HG02870 (cell line): ENCODE results near the gene CCDC88A.

Source experiments
- ATAC-seq: cut with Tn5 transposase; IDR thresholded peaks from one replicate; pipeline ENCODE4 v1.9.1; 2021; ENCODE audit warnings: mild to moderate bottlenecking, moderate library complexity; ENCODE audit not compliant: unreplicated experiment

Gene CCDC88A

DNA sequence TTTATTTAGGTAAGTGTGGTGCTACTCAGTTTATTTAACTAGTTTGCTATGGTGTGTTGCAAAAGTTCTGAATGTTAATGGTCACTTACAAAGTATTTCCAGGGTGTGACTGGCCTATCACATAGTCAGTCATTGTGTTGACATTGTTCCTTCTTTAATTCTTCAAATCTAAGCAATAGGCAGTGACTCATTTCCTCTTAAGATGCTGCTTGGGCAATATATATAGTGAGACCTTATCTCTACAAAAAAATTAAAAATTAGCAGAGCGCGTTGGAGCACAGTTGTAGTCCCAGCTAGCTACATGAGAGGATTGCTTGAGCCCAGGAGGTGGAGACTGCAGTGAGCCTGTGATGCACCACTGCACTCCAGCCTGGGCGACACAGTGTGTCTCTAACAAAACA is 5.8 kb upstream of the CCDC88A start:
- no peak for ATAC-seq

DNA sequence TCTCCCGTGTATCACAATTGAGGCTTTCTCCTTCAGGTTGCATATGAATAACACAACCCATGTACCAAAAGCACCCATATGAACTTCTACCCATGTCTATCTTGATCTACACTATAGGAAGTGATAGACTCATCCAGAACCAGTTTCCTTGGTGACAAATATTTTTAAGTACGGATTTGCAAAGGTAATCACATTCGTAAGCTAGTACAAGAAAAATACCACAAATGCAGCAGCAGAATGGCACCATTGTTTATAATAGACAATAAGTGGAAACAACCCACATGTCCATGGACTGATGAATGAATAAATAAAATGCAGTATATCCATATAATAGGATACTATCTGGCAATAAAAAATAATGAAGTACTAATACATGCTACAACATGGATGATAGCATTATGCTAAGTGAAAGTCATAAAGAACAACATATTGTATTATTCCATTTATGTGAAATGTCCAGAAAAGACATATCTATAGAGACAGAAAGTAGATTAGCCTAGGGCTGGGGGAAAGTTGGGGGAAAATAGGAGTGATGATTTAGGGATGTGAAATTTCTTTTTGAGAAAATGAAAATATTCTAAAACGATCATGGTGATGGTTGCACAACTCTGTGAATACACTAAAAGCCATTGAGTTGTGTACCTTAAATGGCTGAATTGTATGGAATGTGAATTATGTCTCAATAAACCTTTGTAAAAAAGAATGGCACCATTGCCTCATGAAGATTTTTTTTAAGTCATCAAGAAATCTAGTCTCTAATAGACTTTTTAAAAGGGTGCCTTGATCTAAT is 3.4 kb upstream of the CCDC88A start:
- no peak for ATAC-seq

DNA sequence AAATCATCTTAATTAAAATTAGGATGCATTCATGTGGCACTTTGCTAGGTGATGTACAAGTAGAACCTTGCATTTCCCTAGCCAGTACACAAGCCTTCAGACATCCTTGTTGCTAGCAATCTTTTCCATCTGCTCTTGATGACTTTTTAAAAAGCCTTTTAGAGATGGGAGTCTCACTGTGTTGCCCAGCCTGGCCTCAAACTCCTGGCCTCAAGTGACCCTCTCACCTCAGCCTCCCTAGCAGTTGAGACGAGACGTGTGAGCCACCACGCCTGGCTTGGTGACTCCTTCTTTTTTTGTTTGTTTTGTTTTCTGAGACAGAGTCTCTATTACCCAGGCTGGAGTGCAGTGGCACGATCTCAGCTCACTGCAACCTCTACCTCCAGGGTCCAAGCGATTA is 1.7 kb upstream of the CCDC88A start:
- no peak for ATAC-seq

GRCh38 chr2:55420871-55421270 is 1.2 kb upstream of the CCDC88A start:
- no peak for ATAC-seq

GRCh38 chr2:55420439-55420725 is 726 bp upstream of the CCDC88A start:
- ATAC-seq: no peak

- ATAC-seq: peak; percentile 11
Measured at GRCh38 chr2:55419233-55419678, 400 bp downstream of the CCDC88A start.

GRCh38 chr2:55418512-55419232 is 984 bp downstream of the CCDC88A start:
- no peak for ATAC-seq

- no peak for ATAC-seq
Measured at GRCh38 chr2:55418072-55418471, 1.6 kb downstream of the CCDC88A start.

- ATAC-seq: no peak
Measured at GRCh38 chr2:55416786-55417568, 2.7 kb downstream of the CCDC88A start.

GRCh38 chr2:55415300-55415699 is 4.4 kb downstream of the CCDC88A start:
- no peak for ATAC-seq

- no peak for ATAC-seq
Measured at GRCh38 chr2:55408918-55409868, 10.5 kb downstream of the CCDC88A start.

GRCh38 chr2:55408098-55408882 is 11.4 kb downstream of the CCDC88A start:
- no peak for ATAC-seq

- ATAC-seq: no peak
Measured at GRCh38 chr2:55405116-55405515, 14.5 kb downstream of the CCDC88A start.

- ATAC-seq: no peak
Measured at GRCh38 chr2:55403256-55403998, 16.2 kb downstream of the CCDC88A start.

DNA sequence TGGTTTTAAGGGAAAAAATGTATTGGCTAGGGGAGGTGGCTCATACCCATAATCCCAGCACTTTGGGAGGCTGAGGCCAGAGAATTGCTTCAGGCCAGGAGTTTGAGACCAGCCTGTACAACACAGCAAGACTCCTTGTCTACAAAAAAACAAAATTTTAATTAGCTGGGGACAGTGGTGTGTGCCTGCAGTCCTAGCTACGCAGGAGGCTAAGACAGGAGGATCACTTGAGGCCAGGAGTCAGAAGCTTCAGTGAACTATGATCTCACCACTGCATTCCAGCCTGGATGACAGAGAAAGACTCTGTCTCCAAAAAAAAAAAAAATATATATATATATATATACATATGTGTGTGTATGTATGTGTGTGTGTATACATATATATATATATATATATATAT is 18.5 kb downstream of the CCDC88A start:
- ATAC-seq: no peak

- no peak for ATAC-seq
Measured at GRCh38 chr2:55400332-55400731, 19.3 kb downstream of the CCDC88A start.

DNA sequence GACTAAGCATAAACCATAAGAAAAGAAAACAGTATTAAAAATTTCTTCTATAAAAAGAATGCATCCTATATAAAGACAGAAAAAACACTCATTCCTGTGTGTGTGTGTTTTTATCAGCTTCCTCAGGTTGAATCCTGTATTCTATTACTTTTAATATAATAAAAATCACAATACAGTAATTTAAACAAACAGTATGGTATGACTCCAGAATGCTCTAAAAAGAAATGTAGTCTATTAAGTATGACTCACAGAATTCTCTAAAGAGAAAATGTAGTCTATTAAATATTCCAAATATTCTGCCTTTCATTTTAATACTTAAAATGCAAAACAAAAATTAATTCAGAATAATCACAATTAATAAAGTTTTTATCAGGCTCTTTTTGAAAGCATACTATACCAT is 19.8 kb downstream of the CCDC88A start:
- no peak for ATAC-seq

GRCh38 chr2:55395724-55396605 is 23.7 kb downstream of the CCDC88A start:
- no peak for ATAC-seq
